HK-2 (cell line): ENCODE results near the gene NISCH.

ENCODE experiments used
- DNase-seq: peaks from one replicate; pipeline ENCODE4 v3.0.0-alpha.2; 2018; ENCODE audit not compliant: unreplicated experiment

NISCH gene

DNA sequence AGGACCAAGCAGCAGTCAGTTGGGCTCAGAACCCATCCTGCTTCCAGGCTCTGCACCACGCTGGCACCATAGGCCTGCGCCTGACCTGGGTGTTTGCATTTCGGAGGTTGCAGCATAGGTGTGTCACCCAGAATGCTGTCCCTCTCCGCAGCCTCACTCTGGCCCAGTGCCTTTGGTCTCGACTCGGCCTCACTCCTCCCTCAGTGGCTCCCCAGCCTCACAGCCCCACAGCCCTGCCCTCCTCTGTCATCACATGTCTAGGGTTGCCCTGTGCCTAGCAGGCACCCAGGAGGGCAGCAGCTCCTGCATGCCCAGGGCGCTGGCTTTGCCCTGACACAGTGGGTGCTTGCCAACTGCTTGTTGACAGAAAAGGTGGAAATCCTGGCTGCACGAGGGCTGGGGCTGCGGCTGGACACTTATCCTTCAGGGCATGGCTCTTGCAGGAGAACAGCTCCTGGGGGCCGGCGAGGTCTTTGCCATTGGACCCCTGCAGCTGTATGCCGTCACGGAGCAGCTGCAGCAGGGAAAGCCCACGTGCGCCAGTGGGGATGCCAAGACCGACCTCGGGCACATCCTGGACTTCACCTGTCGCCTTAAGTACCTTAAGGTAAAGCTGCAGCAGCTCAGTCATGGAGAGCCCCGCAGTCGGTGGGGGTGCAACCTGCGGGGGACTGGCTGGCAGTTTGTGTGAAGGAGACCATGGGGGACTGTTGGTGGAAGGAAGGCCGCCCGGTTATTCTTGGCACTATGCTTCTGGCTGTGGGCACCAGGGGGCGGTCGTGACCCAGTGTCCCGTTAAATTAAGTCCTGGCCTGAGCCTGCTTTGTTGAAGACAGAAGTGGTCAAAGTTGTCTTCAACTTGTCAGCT is 16.2 kb downstream of the NISCH start:
- DNase-seq = no peak

DNA sequence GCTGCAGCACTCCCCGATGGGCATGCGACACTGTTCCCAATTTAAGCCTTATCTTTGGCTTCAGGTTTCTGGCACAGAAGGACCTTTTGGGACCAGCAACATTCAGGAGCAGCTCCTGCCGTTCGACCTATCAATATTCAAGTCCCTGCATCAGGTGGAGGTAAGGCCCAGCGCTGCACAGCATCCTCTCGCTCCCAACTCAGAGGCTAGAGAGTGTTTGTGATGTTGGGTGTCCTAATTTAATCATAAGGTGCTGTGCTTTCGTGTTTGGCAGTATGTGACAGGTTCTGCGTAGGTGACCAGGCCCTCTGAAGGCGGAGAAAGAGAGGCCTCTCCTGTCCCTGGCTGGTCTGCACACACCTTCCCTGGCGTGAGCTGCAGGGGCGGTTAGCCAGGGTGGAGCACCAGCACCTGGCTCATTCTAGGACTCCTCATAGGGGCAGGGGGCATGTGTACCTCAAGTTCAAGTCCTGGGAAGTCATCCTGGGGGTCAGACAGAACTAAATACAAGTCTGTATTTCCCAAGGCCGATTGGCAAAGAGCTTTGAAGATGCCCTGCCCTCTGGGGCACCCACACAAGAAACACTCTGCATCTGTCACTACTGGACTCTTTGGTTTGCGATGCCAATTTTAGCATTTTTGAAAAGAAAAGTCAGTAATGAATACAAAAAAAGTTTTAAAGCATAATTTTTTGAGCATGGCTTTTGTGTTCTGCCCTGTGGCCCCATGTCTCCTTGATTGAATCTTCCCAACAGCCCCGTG is 17.0 kb downstream of the NISCH start:
- no peak for DNase-seq

GRCh38 chr3:52473026-52473425 is 17.6 kb downstream of the NISCH start:
- DNase-seq = no peak

- DNase-seq = no peak
These were observed 21.8 kb downstream of the NISCH start for GRCh38 chr3:52477076-52477795.

- no peak for DNase-seq
These were observed 22.3 kb downstream of the NISCH start for GRCh38 chr3:52477796-52478095.

GRCh38 chr3:52479037-52479876 is 23.9 kb downstream of the NISCH start:
- no peak for DNase-seq

DNA sequence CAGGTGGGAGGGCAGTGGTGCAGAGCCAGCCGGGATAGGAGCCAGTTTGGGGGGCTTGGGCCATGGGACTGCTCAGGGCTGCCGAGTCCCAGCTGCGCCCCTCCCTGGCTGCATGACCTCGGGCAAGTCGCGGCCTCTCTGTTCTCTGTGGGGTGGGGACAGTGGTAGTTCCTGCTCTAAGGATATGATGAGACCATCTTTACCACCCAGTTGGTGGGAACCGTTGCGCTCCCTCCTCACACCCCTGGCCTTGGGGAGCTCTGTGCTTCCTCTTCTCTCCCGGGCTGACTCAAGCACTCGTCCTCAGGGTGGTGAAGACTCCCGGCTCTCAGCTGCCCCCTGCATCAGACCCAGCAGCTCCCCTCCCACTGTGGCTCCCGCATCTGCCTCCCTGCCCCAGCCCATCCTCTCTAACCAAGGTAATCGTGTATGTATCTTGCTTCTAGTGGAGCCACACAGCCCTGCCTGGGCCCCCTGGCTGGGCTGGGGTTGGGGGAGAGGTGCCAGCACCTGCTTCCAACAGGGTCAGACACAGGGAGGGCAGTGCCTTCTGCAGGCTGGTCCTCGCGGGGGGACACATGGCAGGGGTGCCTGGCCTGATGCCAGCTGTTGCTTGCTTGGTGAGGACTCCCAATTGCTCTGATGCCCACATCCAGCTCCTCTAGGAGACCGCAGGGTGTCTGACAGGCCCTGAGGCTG is 24.6 kb downstream of the NISCH start:
- no peak for DNase-seq

GRCh38 chr3:52480768-52481715 is 25.6 kb downstream of the NISCH start:
- DNase-seq = no peak

DNA sequence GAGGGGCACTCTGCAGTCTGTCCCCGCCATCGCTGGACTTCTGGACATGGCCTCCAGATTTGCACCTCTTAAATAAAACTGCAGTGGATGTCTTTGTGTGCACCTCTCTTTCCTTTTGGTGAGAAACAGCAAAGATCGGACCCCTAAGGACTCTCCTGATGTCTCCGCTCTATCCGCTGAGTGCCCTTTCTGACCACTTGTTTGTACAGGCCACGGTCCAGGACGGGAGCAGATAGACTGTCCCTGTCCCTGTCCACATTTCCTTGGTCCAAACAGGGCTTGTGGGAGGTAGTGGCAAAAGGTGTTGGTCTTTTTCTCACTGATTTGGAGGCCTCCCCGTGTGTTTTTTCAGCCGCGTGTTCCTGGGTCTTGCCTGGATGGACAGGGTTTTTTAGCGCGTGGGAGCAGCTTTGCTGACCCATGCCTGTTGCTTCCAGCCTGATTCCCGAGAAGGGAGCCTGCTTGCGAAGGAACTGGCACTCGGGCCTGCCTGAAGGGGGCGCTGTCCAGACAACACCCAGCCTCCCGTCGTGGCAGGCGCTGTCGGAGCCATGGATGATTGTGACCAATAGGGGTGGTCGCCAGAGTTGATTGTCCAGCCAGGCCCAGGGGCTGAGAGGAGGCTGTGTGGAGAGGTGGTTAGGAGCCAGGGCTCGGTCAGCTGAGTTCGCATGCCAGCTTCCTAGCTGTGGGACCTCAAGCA is 26.6 kb downstream of the NISCH start:
- no peak for DNase-seq

DNA sequence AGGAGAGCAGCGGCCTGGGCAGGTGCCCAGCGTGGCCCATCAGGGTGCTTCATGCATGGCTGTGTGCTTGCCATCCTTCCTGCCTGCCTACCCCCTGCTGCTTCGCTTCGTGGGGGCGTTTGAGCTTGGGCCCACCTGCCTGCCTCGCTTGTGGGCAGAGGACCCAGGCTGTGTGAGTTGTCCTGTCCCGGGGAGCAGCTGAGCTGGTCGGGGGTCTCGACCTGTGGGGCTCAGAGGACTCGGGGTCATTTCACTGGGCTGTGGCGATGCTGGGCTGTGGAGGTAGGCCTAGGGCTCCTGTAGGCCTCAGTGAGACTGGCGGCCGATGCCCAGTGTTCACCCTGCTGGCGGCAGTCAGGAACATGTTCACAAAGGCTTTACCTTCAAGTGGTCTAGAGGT is 27.7 kb downstream of the NISCH start:
- no peak for DNase-seq

GRCh38 chr3:52483577-52484381 is 28.4 kb downstream of the NISCH start:
- no peak for DNase-seq

GRCh38 chr3:52484680-52485461 is 29.5 kb downstream of the NISCH start:
- no peak for DNase-seq

DNA sequence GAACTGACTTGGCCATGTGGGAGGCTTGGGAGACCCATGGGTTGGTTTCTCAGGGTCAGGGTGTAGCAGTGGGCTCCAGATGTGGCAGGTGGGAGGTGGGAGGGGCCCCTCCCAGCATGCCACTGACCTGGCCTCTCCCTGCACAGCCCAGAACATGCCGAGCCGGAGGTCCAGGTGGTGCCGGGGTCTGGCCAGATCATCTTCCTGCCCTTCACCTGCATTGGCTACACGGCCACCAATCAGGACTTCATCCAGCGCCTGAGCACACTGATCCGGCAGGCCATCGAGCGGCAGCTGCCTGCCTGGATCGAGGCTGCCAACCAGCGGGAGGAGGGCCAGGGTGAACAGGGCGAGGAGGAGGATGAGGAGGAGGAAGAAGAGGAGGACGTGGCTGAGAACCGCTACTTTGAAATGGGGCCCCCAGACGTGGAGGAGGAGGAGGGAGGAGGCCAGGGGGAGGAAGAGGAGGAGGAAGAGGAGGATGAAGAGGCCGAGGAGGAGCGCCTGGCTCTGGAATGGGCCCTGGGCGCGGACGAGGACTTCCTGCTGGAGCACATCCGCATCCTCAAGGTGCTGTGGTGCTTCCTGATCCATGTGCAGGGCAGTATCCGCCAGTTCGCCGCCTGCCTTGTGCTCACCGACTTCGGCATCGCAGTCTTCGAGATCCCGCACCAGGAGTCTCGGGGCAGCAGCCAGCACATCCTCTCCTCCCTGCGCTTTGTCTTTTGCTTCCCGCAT is 31.8 kb downstream of the NISCH start:
- no peak for DNase-seq

DNA sequence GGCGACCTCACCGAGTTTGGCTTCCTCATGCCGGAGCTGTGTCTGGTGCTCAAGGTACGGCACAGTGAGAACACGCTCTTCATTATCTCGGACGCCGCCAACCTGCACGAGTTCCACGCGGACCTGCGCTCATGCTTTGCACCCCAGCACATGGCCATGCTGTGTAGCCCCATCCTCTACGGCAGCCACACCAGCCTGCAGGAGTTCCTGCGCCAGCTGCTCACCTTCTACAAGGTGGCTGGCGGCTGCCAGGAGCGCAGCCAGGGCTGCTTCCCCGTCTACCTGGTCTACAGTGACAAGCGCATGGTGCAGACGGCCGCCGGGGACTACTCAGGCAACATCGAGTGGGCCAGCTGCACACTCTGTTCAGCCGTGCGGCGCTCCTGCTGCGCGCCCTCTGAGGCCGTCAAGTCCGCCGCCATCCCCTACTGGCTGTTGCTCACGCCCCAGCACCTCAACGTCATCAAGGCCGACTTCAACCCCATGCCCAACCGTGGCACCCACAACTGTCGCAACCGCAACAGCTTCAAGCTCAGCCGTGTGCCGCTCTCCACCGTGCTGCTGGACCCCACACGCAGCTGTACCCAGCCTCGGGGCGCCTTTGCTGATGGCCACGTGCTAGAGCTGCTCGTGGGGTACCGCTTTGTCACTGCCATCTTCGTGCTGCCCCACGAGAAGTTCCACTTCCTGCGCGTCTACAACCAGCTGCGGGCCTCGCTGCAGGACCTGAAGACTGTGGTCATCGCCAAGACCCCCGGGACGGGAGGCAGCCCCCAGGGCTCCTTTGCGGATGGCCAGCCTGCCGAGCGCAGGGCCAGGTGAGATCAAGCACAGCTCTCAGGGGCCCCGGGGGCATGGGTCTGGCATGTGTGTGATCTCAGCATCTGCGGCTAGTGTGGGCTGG is 32.6 kb downstream of the NISCH start:
- DNase-seq = no peak

GRCh38 chr3:52488746-52489145 is 33.3 kb downstream of the NISCH start:
- no peak for DNase-seq

DNA sequence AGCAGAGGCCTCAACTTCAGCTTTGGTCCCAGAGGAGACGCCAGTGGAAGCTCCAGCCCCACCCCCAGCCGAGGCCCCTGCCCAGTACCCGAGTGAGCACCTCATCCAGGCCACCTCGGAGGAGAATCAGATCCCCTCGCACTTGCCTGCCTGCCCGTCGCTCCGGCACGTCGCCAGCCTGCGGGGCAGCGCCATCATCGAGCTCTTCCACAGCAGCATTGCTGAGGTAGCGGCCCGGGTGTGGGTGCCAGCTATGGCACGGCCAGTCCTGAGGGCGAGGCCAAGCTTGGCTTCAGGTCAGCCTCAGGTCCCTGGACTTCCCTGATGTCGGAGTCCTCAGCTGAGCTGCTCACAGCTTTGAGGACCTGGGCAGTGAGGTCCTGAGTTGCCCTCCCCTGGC is 34.0 kb downstream of the NISCH start:
- no peak for DNase-seq
